A549 (cell line): ENCODE measurements around the gene PGBD5.

Experiments used
- EP300 ChIP-seq, 2 experiments: fragments of >200 bp; sonication (Bioruptor Twin); formaldehyde crosslinking; IDR thresholded peaks; 2 replicates in 1 of 2; 3 replicates in 1 of 2; pipeline ENCODE4 v1.6.1; 2016 to 2017
- USF2 ChIP-seq: fragments of 450-650 bp; IDR thresholded peaks from 2 replicates; pipeline ENCODE4 v1.6.1; 2014; ENCODE audit warnings: antibody characterized with exemption

GRCh38 chr1:230272557-230272956 lies 153.6 kb downstream of the PGBD5 start:
- TF ChIP-seq EP300 (IDR thresholded peaks at IDR 0.05) (no peak), USF2 (no peak)
